Measurements from ENCODE around the gene DHTKD1. TPM values are rescaled to one million over a fixed set of nuclear protein-coding genes. Genes with fewer than 3 reads are reported as not detected.

The DHTKD1 gene
- total RNA-seq, 1 donor, result 29.3 TPM

GRCh38 chr10:12158111-12158510 lies 89.4 kb downstream of the DHTKD1 start:
- no peaks in the 10 kb centered on the region for H3K4me1 ChIP-seq (ENCODE audit: insufficient read depth, low read length)
- H3K4me2 ChIP-seq (ENCODE audit: insufficient read depth, low read length), result no peak overlapping the region
- TF ChIP-seq CTCF (IDR thresholded peaks at IDR 0.05; ENCODE audit: extremely low read depth, low read depth, low read length), result no peak
- H3K27me3 ChIP-seq (ENCODE audit: insufficient read depth, low read length), result no peaks in the 10 kb centered on the region
- H3K4me3 ChIP-seq (ENCODE audit: insufficient read depth, low read length), result no peak overlapping the region
- H4K20me1 ChIP-seq (ENCODE audit: insufficient read depth, low read length), result no peaks in the 10 kb centered on the region
- DNase-seq (ENCODE audit: insufficient read length, low spot score, missing footprints), result no peak
- H3K36me3 ChIP-seq (ENCODE audit: insufficient read depth, low read length), result peaks cover 43% of the 10 kb centered on the region
- H2AFZ ChIP-seq (ENCODE audit: low read length), result no peak overlapping the region
- no peaks in the 10 kb centered on the region for H3K9me3 ChIP-seq (ENCODE audit: low read depth, low read length)
- H3K27ac ChIP-seq (ENCODE audit: low read depth, low read length), result no peak overlapping the region
- no peaks in the 10 kb centered on the region for H3K79me2 ChIP-seq (ENCODE audit: insufficient read depth, low read length)

GRCh38 chr10:12160664-12161063 lies 91.9 kb downstream of the DHTKD1 start:
- TF ChIP-seq CTCF (IDR thresholded peaks at IDR 0.05; ENCODE audit: extremely low read depth, low read depth, low read length), result no peak
- DNase-seq (ENCODE audit: insufficient read length, low spot score, missing footprints), result no peak
- Histone ChIP-seq H3K4me1 (ENCODE audit: insufficient read depth, low read length) (no peaks in the 10 kb centered on the region), H3K27ac (ENCODE audit: low read depth, low read length) (no peak overlapping the region), H3K79me2 (ENCODE audit: insufficient read depth, low read length) (no peaks in the 10 kb centered on the region), H3K36me3 (ENCODE audit: insufficient read depth, low read length) (peaks cover 63% of the 10 kb centered on the region), H3K4me2 (ENCODE audit: insufficient read depth, low read length) (no peak overlapping the region), H2AFZ (ENCODE audit: low read length) (no peak overlapping the region), H3K27me3 (ENCODE audit: insufficient read depth, low read length) (no peaks in the 10 kb centered on the region), H3K4me3 (ENCODE audit: insufficient read depth, low read length) (no peak overlapping the region), H4K20me1 (ENCODE audit: insufficient read depth, low read length) (no peaks in the 10 kb centered on the region), H3K9me3 (ENCODE audit: low read depth, low read length) (no peaks in the 10 kb centered on the region)

DNA sequence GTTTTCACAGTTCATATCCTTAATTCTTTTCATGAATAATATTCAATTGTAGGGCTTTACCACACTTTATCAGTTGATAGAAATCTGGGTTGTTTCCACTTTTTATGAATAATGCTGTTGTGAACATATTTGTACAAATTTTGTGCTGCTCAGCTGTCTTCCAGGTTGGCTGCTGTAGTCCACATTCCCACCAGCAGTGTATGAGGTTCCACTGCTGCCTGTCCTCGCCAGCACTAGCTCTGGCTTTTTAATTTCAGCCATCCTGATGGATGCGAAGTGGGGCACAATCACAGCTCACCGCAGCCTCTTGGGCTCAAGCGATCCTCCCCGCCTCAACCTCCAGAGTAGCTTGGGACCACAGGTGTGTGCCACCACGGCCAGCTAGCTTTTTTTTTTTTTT lies 94.2 kb downstream of the DHTKD1 start:
- Histone ChIP-seq H3K27ac (ENCODE audit: low read depth, low read length) (no peak overlapping the region), H3K79me2 (ENCODE audit: insufficient read depth, low read length) (no peaks in the 10 kb centered on the region), H2AFZ (ENCODE audit: low read length) (no peak overlapping the region), H3K4me2 (ENCODE audit: insufficient read depth, low read length) (no peak overlapping the region), H4K20me1 (ENCODE audit: insufficient read depth, low read length) (no peaks in the 10 kb centered on the region), H3K4me3 (ENCODE audit: insufficient read depth, low read length) (no peak overlapping the region), H3K27me3 (ENCODE audit: insufficient read depth, low read length) (no peaks in the 10 kb centered on the region), H3K9me3 (ENCODE audit: low read depth, low read length) (no peaks in the 10 kb centered on the region), H3K4me1 (ENCODE audit: insufficient read depth, low read length) (no peaks in the 10 kb centered on the region), H3K36me3 (ENCODE audit: insufficient read depth, low read length) (peaks cover 80% of the 10 kb centered on the region)
- DNase-seq (ENCODE audit: insufficient read length, low spot score, missing footprints), result no peak
- TF ChIP-seq CTCF (IDR thresholded peaks at IDR 0.05; ENCODE audit: extremely low read depth, low read depth, low read length), result no peak

- Histone ChIP-seq H3K9me3 (ENCODE audit: low read depth, low read length) (no peaks in the 10 kb centered on the region), H3K79me2 (ENCODE audit: insufficient read depth, low read length) (no peaks in the 10 kb centered on the region), H3K4me3 (ENCODE audit: insufficient read depth, low read length) (no peak overlapping the region), H3K4me2 (ENCODE audit: insufficient read depth, low read length) (no peak overlapping the region), H3K36me3 (ENCODE audit: insufficient read depth, low read length) (peaks cover 75% of the 10 kb centered on the region), H2AFZ (ENCODE audit: low read length) (no peak overlapping the region), H4K20me1 (ENCODE audit: insufficient read depth, low read length) (no peaks in the 10 kb centered on the region), H3K27me3 (ENCODE audit: insufficient read depth, low read length) (no peaks in the 10 kb centered on the region), H3K4me1 (ENCODE audit: insufficient read depth, low read length) (no peaks in the 10 kb centered on the region), H3K27ac (ENCODE audit: low read depth, low read length) (no peak overlapping the region)
- no peak for DNase-seq (ENCODE audit: insufficient read length, low spot score, missing footprints)
- no peak for TF ChIP-seq CTCF (IDR thresholded peaks at IDR 0.05; ENCODE audit: extremely low read depth, low read depth, low read length)
Measured at GRCh38 chr10:12164085-12164484, 95.3 kb downstream of the DHTKD1 start.

Data from osteoblast (primary cell).